ENCODE results near the gene MTNR1B.

- TF ChIP-seq, protein P1, sequence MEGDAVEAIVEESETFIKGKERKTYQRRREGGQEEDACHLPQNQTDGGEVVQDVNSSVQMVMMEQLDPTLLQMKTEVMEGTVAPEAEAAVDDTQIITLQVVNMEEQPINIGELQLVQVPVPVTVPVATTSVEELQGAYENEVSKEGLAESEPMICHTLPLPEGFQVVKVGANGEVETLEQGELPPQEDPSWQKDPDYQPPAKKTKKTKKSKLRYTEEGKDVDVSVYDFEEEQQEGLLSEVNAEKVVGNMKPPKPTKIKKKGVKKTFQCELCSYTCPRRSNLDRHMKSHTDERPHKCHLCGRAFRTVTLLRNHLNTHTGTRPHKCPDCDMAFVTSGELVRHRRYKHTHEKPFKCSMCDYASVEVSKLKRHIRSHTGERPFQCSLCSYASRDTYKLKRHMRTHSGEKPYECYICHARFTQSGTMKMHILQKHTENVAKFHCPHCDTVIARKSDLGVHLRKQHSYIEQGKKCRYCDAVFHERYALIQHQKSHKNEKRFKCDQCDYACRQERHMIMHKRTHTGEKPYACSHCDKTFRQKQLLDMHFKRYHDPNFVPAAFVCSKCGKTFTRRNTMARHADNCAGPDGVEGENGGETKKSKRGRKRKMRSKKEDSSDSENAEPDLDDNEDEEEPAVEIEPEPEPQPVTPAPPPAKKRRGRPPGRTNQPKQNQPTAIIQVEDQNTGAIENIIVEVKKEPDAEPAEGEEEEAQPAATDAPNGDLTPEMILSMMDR (conservative IDR thresholded peaks at IDR 0.05): no peak
- TF ChIP-seq ZFX (IDR thresholded peaks at IDR 0.05): no peak
Measured at GRCh38 chr11:92946707-92947106, 22.7 kb upstream of the MTNR1B start.

All from C4-2B (cell line).